GM18507 (cell line): ENCODE data around the gene RANBP3.

Experiments used
- DNase-seq: peaks from one replicate; pipeline ENCODE4 v3.0.0; 2011; ENCODE audit warnings: low read depth; ENCODE audit not compliant: insufficient read length; ENCODE audit errors: extremely low spot score
- FAIRE-seq: peaks from 2 replicates; lab custom pipeline; 2011; peaks lifted over from hg19 to GRCh38; lab: Jason Lieb, UNC

The RANBP3 gene

DNA sequence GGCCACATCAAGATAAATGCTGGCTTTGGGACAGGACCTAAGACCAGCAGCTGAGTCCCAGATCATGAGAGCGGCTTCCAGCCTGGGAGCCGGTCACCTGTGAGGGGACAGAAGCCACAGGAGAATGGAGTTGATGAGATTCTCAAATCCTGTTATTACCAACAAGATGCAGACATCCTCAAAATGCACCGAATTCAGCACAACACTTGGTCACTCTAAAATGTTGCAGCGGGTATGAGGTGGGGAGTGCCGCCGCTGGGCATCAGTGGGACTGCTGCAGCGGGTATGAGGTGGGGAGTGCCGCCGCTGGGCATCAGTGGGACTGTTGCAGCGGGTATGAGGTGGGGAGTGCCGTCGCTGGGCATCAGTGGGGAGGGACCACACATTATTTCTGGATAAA lies 21.2 kb downstream of the RANBP3 start:
- FAIRE-seq = no peak
- DNase-seq = no peak

DNA sequence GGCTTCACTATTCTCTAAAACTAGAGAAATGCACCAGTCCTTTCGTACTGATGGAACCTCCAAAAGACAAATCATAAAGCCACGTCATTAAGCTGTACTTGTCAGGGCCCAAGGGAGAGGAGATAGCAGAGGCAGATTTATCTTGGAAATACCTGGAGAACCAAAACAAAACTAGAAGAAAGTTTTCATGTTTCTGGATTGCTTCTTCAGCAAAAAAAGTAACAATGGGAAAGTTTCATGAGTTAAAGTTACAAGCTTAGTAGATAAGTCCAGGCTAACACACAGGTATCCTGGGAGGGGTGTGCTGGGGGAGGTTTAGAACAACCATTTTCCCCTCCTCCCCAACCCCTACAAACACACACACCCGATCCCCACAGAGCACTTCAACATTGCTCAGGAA lies 21.6 kb downstream of the RANBP3 start:
- FAIRE-seq (no peak), DNase-seq (no peak)

GRCh38 chr19:5955636-5955935 lies 22.4 kb downstream of the RANBP3 start:
- peak; percentile 21 for FAIRE-seq
- DNase-seq = no peak

- no peak for DNase-seq
- no peak for FAIRE-seq
Observed at GRCh38 chr19:5954293-5954692, 23.6 kb downstream of the RANBP3 start.

GRCh38 chr19:5953680-5954213 lies 24.2 kb downstream of the RANBP3 start:
- no peak for FAIRE-seq

GRCh38 chr19:5953030-5953589 lies 24.8 kb downstream of the RANBP3 start:
- FAIRE-seq (peak; percentile 53), DNase-seq (no peak)

More at GRCh38 chr19:5953680-5954213, 24.2 kb downstream of the RANBP3 start:
- no peak for DNase-seq

DNA sequence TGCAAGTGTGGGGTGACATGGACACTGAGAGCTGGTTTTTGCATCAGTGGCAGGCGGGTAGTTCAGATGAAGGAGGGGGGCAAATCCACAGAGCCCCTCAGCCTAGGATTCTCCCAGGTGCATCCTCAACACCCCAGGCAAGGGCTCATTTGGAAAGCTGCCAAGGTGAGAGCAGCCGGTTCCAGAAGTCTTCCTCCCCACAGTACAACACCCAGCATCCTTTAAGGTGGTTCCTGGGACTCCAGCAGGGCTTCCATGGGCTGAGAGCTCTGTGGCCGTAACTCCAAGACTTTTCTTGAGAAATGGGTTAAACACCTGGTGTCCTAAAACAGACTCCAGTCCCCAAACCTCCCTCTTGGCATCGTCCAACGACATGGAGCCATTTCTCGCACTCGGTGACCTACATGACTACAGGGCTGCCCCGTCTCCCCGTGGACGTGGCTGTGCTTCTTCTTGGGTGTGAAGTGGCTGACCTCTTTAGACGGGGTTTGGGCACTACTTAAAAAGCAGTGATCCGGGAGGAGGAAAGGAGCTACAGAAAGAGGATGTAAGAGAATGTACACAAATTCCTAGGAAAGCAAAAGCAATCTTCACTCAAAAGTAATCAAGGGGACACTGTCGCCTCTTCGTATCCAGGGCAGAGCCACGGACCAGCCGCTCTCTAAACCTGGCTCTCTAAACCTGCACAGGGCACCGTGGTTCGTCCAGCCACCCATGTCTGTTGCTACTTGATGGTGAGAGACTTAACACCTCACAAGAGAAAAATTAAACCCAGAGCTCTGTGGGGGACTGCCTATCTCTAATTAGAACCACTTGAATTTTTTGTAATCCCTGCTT lies 25.5 kb downstream of the RANBP3 start:
- DNase-seq (no peak), FAIRE-seq (no peak)

DNA sequence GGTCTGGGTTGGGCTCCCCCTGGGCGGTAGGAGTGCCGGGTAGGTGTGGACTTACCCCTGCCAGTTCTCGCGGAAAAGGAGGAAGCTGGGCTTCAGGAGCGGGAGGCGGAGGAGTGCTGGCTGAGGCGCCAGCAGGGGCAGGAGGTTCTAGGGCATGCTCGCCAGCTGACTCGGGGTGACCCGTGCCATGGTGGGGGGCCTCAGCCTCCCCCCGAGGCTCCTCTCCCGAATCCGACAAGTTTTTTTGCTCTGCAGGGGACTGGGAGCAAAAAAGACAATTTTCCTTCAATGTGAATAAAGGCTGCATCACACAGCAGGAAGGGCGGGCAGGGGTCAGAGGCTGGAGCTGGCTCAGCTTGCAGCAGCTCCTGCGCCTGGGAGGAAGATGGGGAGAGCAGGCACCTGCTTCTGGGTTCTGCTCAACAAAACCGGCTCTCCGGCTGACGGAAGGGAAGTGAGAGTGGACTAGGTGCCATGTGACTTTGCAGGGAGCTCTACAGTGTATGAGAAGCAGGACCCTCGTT lies 26.5 kb downstream of the RANBP3 start:
- peak; percentile 29 for FAIRE-seq
- DNase-seq = no peak

DNA sequence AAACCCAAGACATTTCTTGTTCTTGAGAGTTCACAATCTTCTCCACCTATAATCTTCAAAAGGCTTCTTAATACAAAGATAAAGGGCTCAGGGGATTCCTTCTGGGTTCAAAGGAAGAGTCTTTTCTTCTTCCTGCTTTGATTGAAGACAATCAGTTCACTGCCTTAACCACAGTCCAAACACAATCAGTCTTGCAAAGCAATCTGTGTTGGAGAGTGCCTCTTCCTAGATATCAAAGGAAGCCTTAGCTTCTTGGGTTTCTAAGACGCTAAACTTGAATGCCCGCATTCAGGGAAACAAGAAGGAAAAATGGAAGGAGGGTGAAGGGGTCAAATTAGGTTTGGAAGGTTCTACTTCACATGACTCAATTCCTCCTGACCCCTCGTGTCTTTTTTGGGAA lies 27.2 kb downstream of the RANBP3 start:
- DNase-seq = no peak
- FAIRE-seq = no peak

GRCh38 chr19:5949792-5950305 lies 28.1 kb downstream of the RANBP3 start:
- FAIRE-seq (no peak), DNase-seq (no peak)

DNA sequence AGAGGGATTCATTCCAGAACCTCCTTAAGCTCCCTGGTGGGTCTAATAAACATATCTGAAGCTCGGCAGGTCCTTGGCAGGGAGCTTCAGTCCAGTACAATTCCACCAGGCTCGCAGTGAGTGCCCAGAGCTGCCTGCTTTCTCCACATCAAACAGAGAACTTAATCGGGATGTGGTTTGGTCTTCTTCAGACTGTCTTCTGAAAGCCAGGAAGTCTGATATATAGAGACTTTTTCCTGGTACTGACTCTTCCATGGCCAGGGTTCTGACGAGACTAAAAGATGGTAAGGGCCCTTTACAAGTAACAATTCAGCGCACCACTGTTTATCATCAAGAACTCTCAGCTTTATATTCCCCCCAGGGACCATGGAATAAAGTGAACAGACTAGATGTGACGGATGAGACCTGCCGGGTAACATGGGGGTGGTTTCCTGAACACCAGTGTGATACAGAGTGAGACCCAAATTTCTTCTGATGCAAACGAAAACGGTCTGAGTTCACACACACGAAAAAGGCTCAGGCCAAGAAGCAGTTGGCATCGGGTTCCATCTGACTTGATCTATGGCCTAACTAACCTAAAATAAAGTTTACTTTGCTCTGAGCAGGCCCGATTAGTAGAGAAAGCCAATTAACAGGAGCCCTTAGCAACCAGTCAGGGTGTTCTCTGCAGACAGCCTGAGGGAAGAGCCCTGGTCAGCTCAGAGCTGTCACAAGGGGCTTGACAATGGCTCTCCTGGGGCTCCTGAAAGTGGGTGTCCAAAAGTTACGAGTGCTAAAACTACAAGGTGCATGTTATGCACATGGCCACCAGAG lies 29.0 kb downstream of the RANBP3 start:
- DNase-seq (no peak), FAIRE-seq (no peak)

- FAIRE-seq (no peak), DNase-seq (no peak)
Observed at GRCh38 chr19:5947435-5947834, 30.5 kb downstream of the RANBP3 start.

DNA sequence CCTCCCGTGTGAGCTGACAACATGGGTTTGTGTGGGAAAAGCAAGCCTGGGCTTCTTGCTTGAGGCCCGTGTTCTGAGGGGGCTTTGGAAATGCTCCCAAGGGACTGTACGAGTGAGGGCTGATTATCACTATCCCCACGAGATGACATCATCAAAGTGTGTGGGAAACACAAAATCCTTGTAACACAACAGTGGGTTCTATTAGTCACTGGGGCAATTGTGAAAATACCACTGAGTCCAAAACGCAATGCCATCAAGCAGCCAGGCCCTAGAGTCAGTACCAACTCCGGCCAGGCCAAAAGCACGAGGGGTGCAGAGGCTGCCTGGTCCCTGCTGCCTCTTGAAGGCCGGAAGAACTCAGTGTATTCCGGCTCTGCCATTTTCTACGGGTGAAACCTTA lies 34.3 kb downstream of the RANBP3 start:
- no peak for DNase-seq
- no peak for FAIRE-seq

- no peak for DNase-seq
- no peak for FAIRE-seq
Observed at GRCh38 chr19:5943045-5943444, 34.9 kb downstream of the RANBP3 start.

- no peak for FAIRE-seq
- no peak for DNase-seq
Observed at GRCh38 chr19:5941673-5942072, 36.3 kb downstream of the RANBP3 start.

- no peak for DNase-seq
- no peak for FAIRE-seq
Observed at GRCh38 chr19:5940260-5941208, 37.4 kb downstream of the RANBP3 start.

DNA sequence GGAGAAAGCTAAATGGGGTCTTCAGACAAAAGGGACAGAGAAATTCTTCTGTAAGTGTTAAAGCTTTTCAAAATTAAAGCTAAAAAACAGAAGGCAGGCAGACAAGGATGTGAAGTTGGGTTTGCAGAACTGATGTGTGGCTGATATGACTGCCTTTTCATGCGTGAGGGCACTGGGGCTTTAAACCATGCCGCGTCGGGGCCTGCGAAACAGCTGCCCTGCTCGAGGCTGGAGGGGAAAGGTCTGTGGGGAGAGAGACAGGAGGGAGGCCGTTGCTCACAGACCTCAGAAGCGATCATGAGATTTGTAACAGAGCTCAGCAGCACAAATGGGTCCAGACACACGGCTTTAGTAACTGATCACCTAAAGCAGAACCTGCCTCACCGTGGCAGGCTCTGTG lies 40.4 kb downstream of the RANBP3 start:
- no peak for DNase-seq
- FAIRE-seq = no peak

DNA sequence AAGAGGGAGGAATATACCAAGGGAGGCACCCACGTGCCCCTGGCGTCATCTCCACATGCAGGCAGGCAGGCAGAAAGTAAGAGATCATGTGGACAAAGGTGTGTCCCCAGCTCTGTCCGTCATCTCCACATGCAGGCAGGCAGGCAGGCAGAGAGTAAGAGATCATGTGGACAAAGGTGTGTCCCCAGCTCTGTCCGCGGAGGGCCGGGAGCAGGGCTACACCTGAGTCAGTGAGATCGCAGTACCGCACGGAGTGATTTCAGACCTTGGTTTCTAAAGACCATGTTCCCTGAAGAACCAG lies 41.7 kb downstream of the RANBP3 start:
- DNase-seq = no peak
- no peak for FAIRE-seq
